DND-41 (cell line): ENCODE measurements around the gene SLC10A3.
A peak's percentile ranks its signal among the peaks of the same experiment; 100 is the strongest.

ENCODE experiments used
- ATAC-seq: fragments of 200-7000 bp; cut with Tn5 transposase; 3 replicates; pipeline ENCODE4 v1.9.1; 2021; ENCODE audit warnings: low read depth; ENCODE audit not compliant: insufficient read depth
- DNase-seq: peaks from one replicate; pipeline ENCODE4 v3.0.0-alpha.2; 2020
- H2AFZ ChIP-seq: 2 replicates; pipeline ENCODE4 v1.6.0; 2012; ENCODE audit warnings: low read depth, low read length
- H3K27ac ChIP-seq: 2 replicates; pipeline ENCODE4 v1.5.1; 2012; ENCODE audit warnings: low read length, inconsistent platforms
- H3K27me3 ChIP-seq: fragments of 200-600 bp; sonication (generic); 2 replicates; pipeline ENCODE4 v1.6.0; 2012; ENCODE audit warnings: low read length, mild to moderate bottlenecking, inconsistent platforms; ENCODE audit not compliant: insufficient read depth, poor library complexity
- H3K36me3 ChIP-seq: 2 replicates; pipeline ENCODE4 v1.5.1; 2012; ENCODE audit warnings: low read length, inconsistent platforms; ENCODE audit not compliant: insufficient read depth
- H3K4me1 ChIP-seq: 2 replicates; pipeline ENCODE4 v1.5.1; 2012; ENCODE audit warnings: mild to moderate bottlenecking, low read length; ENCODE audit not compliant: insufficient read depth
- H3K4me2 ChIP-seq: 2 replicates; pipeline ENCODE4 v1.6.0; 2012; ENCODE audit warnings: mild to moderate bottlenecking, moderate library complexity, low read length, inconsistent platforms; ENCODE audit not compliant: insufficient read depth
- H3K4me3 ChIP-seq, 2 experiments: fragments of 200-600 bp in 1 of 2; shearing (Covaris generic) in 1 of 2; 2 replicates each; pipeline ENCODE4 v1.5.1; 2012 to 2016; ENCODE audit warnings: inconsistent platforms in 2 of 2, low read length in 2 of 2, mild to moderate bottlenecking in 2 of 2, low read depth in 1 of 2, moderate library complexity in 1 of 2
- H3K79me2 ChIP-seq: 2 replicates; pipeline ENCODE4 v1.6.0; 2012; ENCODE audit warnings: low read length, inconsistent platforms; ENCODE audit not compliant: insufficient read depth
- H3K9ac ChIP-seq: 2 replicates; pipeline ENCODE4 v1.6.0; 2012; ENCODE audit warnings: low read depth, mild to moderate bottlenecking, inconsistent platforms, low read length, moderate library complexity
- H3K9me3 ChIP-seq: 2 replicates; pipeline ENCODE4 v1.5.1; 2012; ENCODE audit warnings: low read length, moderate library complexity, mild to moderate bottlenecking, inconsistent platforms; ENCODE audit not compliant: insufficient read depth, severe bottlenecking
- H4K20me1 ChIP-seq: 2 replicates; pipeline ENCODE4 v1.6.0; 2012; ENCODE audit warnings: low read length; ENCODE audit not compliant: insufficient read depth
- CTCF ChIP-seq: IDR thresholded peaks from 2 replicates; pipeline ENCODE4 v1.5.1; 2012; ENCODE audit warnings: borderline replicate concordance, low read length, moderate library complexity, mild to moderate bottlenecking; ENCODE audit not compliant: poor library complexity, severe bottlenecking; ENCODE audit errors: extremely low read depth
- EZH2 ChIP-seq: IDR thresholded peaks from 3 replicates; pipeline ENCODE4 v1.6.1; 2012; ENCODE audit warnings: borderline replicate concordance, low read depth, mild to moderate bottlenecking, moderate library complexity, low read length, inconsistent platforms; ENCODE audit not compliant: severe bottlenecking

The SLC10A3 gene

GRCh38 chrX:154534526-154535322 lies 44.3 kb upstream of the SLC10A3 start:
- H3K4me1 ChIP-seq = peaks cover 3% of the 10 kb centered on the region; the same call in 1 of the 2 replicates

DNA sequence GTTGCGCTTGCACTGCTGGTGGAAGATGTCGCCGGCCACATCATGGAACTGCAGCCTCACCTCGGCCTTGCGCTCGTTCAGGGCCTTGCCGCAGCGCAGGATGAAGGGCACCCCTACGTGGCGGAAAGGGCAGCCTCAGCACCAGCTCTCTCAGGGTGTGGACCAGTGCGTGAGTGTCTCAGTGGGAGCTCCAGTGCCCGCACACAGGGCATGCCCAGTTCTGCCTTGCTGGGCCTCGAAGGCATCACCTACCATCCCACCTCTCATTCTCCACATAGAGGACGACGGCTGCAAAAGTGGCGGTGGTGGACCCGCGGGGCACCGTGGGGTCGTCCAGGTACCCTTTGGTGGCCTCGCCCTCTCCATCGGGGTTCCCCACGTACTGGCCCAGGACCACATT lies 42.3 kb upstream of the SLC10A3 start:
- no peaks in the 10 kb centered on the region for H3K9me3 ChIP-seq
- H3K4me2 ChIP-seq = no peak overlapping the region
- H4K20me1 ChIP-seq = no peaks in the 10 kb centered on the region
- H3K9ac ChIP-seq = no peak overlapping the region
- peaks cover 3% of the 10 kb centered on the region; the same call in 1 of the 2 replicates for H3K4me1 ChIP-seq
- H3K36me3 ChIP-seq = peaks cover 40% of the 10 kb centered on the region
- DNase-seq (no peak), ATAC-seq (no peak)
- no peaks in the 10 kb centered on the region for H3K27me3 ChIP-seq
- H3K27ac ChIP-seq = no peak overlapping the region
- no peaks in the 10 kb centered on the region for H3K79me2 ChIP-seq
- H3K4me3 ChIP-seq = no peak overlapping the region
- H2AFZ ChIP-seq = no peak overlapping the region
- TF ChIP-seq EZH2 = no peak
- no peak for TF ChIP-seq CTCF

More at GRCh38 chrX:154534526-154535322, 44.3 kb upstream of the SLC10A3 start:
- no peak for TF ChIP-seq EZH2
- TF ChIP-seq CTCF = peak; percentile 99
- Histone ChIP-seq H3K4me2 (no peak overlapping the region), H4K20me1 (no peaks in the 10 kb centered on the region), H3K27me3 (no peaks in the 10 kb centered on the region), H2AFZ (no peak overlapping the region), H3K4me3 (no peak overlapping the region), H3K27ac (no peak overlapping the region), H3K36me3 (peaks cover 40% of the 10 kb centered on the region), H3K79me2 (no peaks in the 10 kb centered on the region), H3K9me3 (no peaks in the 10 kb centered on the region), H3K9ac (no peak overlapping the region)
- ATAC-seq (peak; percentile 95), DNase-seq (peak; percentile 83)

DNA sequence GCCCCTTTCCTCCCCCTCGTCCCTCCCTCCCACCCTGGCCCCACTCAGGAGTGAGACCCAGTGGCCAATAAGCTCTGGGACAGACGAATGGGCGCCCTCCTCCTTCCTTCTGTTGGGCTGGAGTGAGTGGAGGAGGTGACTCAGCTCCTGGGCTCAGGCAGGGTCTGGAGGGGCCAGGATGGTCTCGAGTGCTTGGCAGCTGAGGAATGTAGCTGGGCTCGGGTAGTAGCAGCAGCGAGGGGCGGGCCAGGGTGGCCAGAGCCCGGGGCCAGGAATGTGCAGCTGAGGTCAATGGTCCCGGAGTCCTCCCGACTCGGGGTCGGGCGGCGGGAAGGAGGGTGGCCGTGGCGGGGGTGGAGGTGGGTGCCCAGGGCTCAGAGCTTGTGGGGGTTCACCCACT lies 41.2 kb upstream of the SLC10A3 start:
- Histone ChIP-seq H3K4me1 (peaks cover 3% of the 10 kb centered on the region; the same call in 1 of the 2 replicates), H3K79me2 (no peaks in the 10 kb centered on the region), H3K9me3 (no peaks in the 10 kb centered on the region), H3K4me3 (no peak overlapping the region), H3K9ac (no peak overlapping the region), H2AFZ (no peak overlapping the region), H3K27ac (no peak overlapping the region), H3K27me3 (no peaks in the 10 kb centered on the region), H3K36me3 (peaks cover 40% of the 10 kb centered on the region), H3K4me2 (no peak overlapping the region), H4K20me1 (no peaks in the 10 kb centered on the region)
- no peak for ATAC-seq
- TF ChIP-seq EZH2 (no peak), CTCF (no peak)
- DNase-seq = no peak
